Measurements from ENCODE around the gene SURF2.

DNA sequence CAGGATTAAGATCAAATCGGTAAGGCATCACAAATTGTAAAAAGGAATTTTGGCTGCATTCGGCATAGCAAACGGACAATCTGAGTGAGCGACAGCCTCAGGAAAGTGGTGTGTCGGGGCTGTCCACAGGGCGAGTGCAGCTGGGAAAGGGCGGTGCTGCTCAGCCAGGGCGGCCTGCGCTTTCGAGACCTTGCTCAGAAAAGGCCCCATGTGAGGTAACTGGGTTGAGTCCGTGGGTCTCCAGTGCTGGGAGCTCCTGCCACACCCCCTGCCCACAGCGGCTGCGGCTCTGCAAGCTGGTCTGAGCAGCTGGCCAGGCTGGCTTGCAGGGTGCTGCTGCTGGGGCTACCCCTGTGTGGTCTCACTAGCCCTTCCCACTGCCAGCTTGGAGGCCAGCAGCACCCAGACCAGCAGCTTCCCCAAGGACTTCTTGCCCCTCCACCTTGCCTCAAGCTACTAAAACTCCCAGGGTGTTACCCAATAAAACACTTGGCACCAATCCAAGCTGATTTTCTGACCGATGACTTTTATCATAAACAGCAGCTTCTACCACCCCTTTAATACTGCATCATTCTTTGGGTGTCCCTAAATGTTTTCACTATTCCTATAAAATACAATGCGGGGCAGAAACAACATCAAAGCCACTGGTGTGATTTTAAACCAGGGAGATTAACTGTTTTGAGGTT is 6.2 kb downstream of the SURF2 start:
- TF ChIP-seq POLR2AphosphoS5 (IDR thresholded peaks at IDR 0.05; ENCODE audit: borderline replicate concordance, low read depth, low read length), result no peak
- TF ChIP-seq EZH2 (IDR thresholded peaks at IDR 0.05), result no peak
